Mesothelial cell of epicardium (in vitro differentiated cells): Measurements from ENCODE around the gene TIGD4. TPM values are rescaled to one million over a fixed set of nuclear protein-coding genes. Genes with fewer than 3 reads are reported as not detected.
"Not testable (repeated sequence)": the region's sequence is repeated elsewhere in the genome, so short reads cannot be mapped to it uniquely, and the experiment has no call there.

Source experiments
- DNase-seq, 2 experiments: peaks; one replicate each; pipeline ENCODE4 v3.0.0; 2021; ENCODE audit warnings: low spot score in 2 of 2; ENCODE audit not compliant: unreplicated experiment in 2 of 2
- H3K27ac Mint-ChIP-seq: 2 replicates; pipeline ENCODE4 v1.8.0; 2021; ENCODE audit warnings: mixed read lengths
- H3K27me3 Mint-ChIP-seq: 2 replicates; pipeline ENCODE4 v1.8.0; 2021; ENCODE audit warnings: low read depth, mixed read lengths
- H3K36me3 Mint-ChIP-seq: 2 replicates; pipeline ENCODE4 v1.8.0; 2021; ENCODE audit warnings: mixed read lengths
- H3K4me1 Mint-ChIP-seq: 2 replicates; pipeline ENCODE4 v1.8.0; 2021; ENCODE audit warnings: mixed read lengths
- H3K4me3 Mint-ChIP-seq: 2 replicates; pipeline ENCODE4 v1.8.0; 2021; ENCODE audit warnings: mild to moderate bottlenecking, moderate library complexity, mixed read lengths
- H3K9me3 Mint-ChIP-seq: 2 replicates; pipeline ENCODE4 v1.8.0; 2021; ENCODE audit warnings: mixed read lengths
- CTCF ChIP-seq: fragments of 200-600 bp; sonication (generic); IDR thresholded peaks from one replicate; pipeline ENCODE4 v1.5.0; 2021; ENCODE audit warnings: antibody characterized with exemption; ENCODE audit not compliant: unreplicated experiment
- total RNA-seq: library from RNA; stranded (reverse); gene quantifications from 3 replicates; pipeline ENCODE4 v1.2.1, GENCODE V29; 2021

Gene TIGD4
- total RNA-seq, 1 donor from 2014 or later: 0.65 TPM

DNA sequence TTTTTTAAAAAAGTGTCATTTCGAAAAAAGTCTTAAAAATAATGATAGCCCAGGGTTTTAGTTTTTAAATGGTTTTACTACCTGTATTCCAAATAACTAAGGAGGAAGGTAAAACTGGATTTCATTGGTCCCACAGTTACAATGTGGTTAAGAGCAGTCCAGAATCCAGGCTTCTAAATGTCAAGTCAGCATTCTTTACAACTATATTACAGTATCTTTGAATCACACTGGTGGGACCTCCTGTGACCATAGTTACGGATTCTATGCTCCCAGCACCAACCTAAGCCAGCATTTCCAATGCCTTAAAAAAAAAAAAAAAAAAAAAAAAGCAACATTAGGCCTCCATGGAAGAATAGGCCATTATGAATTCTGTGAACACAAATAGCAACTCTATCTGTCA lies 6.2 kb downstream of the TIGD4 start:
- H3K4me3 Mint-ChIP-seq: no peak overlapping the region
- peaks cover under 1% of the 10 kb centered on the region for H3K4me1 Mint-ChIP-seq
- no peak overlapping the region for H3K27ac Mint-ChIP-seq
- peaks cover 3% of the 10 kb centered on the region for H3K27me3 Mint-ChIP-seq
- H3K36me3 Mint-ChIP-seq: no peaks in the 10 kb centered on the region
- no peaks in the 10 kb centered on the region for H3K9me3 Mint-ChIP-seq
- DNase-seq: no peak
- TF ChIP-seq CTCF: no peak

DNA sequence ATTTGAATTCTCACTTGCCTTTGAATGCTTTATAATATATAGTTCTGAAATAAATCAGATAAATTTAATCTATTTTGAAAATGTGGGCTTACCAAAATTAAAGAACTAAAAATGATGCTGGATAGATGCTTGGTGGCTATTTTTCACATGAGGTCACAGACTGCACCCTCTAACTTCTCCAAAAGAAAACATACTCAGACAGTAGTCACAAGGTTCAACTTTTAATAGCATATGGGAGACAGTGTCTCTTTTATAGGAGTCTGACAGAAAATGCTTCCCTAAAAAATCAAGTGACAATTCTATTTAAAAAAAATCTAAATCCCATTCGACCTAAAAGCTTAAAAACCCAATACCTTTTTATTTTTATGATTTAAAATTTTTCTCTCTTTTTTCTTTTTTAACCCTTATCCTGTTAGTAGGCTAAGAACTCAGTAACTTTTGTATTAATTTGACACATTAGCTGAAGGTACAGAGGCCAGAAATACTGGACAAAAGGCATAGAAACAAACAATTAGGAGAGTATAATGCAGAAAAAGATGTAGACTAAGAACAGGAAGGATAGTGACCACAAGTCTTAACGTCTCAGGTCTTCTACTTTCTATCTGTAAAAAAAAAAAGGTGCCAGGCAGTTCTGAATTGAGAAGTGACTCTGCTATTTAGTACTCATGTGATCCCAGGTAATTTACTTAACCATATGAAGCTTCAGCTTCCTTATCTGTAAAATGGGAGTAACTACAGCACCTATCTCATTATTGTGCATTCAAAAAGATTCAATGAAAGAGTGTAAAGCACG lies 7.6 kb downstream of the TIGD4 start:
- no peaks in the 10 kb centered on the region for H3K36me3 Mint-ChIP-seq
- H3K9me3 Mint-ChIP-seq: no peaks in the 10 kb centered on the region
- no peak overlapping the region for H3K27ac Mint-ChIP-seq
- no peak for DNase-seq
- no peaks in the 10 kb centered on the region for H3K4me1 Mint-ChIP-seq
- H3K27me3 Mint-ChIP-seq: no peaks in the 10 kb centered on the region
- TF ChIP-seq CTCF: no peak
- H3K4me3 Mint-ChIP-seq: no peak overlapping the region

DNA sequence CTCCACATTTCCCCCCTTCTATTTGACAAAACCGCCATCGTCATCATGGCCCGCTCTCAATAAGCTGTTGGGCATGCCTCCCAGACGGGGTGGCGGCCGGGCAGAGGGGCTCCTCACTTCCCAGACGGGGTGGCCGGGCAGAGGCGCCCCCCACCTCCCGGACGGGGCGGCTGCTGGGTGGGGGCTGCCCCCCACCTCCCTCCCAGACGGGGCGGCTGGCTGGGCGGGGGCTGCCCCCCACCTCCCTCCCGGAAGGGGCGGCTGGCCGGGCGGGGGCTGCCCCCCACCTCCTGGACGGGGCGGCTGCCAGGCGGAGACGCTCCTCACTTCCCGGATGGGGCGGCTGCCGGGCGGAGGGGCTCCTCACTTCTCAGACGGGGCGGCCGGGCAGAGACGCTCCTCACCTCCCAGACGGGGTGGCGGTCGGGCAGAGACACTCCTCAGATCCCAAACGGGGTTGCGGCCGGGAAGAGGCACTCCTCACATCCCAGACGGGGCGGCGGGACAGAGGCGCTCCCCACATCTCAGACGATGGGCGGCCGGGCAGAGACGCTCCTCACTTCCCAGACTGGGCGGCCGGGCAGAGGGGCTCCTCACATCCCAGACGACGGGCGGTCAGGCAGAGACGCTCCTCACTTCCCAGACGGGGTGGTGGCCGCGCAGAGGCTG lies 14.3 kb downstream of the TIGD4 start:
- not testable (repeated sequence) for DNase-seq, H3K36me3 Mint-ChIP-seq, H3K4me1 Mint-ChIP-seq, H3K4me3 Mint-ChIP-seq, H3K27me3 Mint-ChIP-seq, H3K9me3 Mint-ChIP-seq, H3K27ac Mint-ChIP-seq

DNA sequence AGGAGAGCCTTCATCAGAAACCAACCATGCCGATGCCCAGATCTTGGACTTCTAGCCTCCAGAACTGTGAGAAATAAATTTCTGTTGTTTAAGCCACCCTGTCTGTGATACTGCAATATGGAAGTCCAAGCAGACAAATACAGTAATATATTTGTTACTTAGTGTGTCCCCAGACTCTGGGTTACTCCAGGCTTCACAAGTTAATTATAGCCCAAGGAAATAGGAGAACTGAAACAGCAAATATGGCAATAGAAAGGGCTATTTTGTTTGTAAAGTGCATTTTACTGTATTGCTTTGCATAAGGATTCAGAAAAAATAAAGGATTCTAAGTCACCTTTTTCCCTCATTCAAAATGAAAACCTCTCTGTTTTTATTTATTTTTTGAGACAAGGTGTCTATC lies 15.7 kb downstream of the TIGD4 start:
- Mint-ChIP-seq H3K4me3 (no peak overlapping the region), H3K36me3 (no peaks in the 10 kb centered on the region), H3K27me3 (no peaks in the 10 kb centered on the region), H3K4me1 (no peaks in the 10 kb centered on the region), H3K9me3 (no peaks in the 10 kb centered on the region), H3K27ac (no peak overlapping the region)
- DNase-seq: no peak
- no peak for TF ChIP-seq CTCF

DNA sequence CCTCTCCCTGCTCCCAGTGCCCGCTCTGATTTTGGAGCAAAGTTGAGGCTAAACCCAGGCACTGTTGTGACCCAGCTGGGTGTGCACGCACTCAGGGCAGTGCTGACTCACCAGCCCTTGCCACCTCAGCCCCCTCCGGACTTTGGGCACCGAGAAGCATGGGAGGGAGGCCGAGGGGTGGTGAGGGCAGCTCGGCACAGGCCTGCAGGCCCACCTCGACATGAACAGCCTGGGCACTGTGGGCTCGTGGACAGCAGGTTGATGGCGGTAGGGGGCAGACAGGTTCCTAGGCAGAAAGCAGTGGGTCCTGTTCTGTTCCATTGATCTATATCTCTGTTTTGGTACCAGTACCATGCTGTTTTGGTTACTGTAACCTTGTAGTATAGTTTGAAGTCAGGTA lies 30.9 kb downstream of the TIGD4 start:
- peaks cover 8% of the 10 kb centered on the region for H3K27me3 Mint-ChIP-seq
- H3K27ac Mint-ChIP-seq: no peak overlapping the region
- H3K4me1 Mint-ChIP-seq: no peaks in the 10 kb centered on the region
- TF ChIP-seq CTCF: no peak
- DNase-seq: no peak
- no peak overlapping the region for H3K4me3 Mint-ChIP-seq
- H3K9me3 Mint-ChIP-seq: peaks cover 3% of the 10 kb centered on the region
- no peaks in the 10 kb centered on the region for H3K36me3 Mint-ChIP-seq

- Mint-ChIP-seq H3K4me3 (no peak overlapping the region), H3K27ac (no peak overlapping the region), H3K36me3 (no peaks in the 10 kb centered on the region), H3K4me1 (no peaks in the 10 kb centered on the region), H3K27me3 (peaks cover 8% of the 10 kb centered on the region), H3K9me3 (no peaks in the 10 kb centered on the region)
- no peak for DNase-seq
- TF ChIP-seq CTCF: no peak
These were observed 32.1 kb downstream of the TIGD4 start for GRCh38 chr4:152747444-152747843.
